ENCODE data around the gene VWA5B1. TPM values are rescaled to one million over a fixed set of nuclear protein-coding genes. Genes with fewer than 3 reads are reported as not detected.
"Not testable (repeated sequence)": the region's sequence is repeated elsewhere in the genome, so short reads cannot be mapped to it uniquely, and the experiment has no call there.

VWA5B1 gene
- total and polyA plus RNA-seq, 5 donors = 0.18 to 0.51 (median 0.19) TPM

DNA sequence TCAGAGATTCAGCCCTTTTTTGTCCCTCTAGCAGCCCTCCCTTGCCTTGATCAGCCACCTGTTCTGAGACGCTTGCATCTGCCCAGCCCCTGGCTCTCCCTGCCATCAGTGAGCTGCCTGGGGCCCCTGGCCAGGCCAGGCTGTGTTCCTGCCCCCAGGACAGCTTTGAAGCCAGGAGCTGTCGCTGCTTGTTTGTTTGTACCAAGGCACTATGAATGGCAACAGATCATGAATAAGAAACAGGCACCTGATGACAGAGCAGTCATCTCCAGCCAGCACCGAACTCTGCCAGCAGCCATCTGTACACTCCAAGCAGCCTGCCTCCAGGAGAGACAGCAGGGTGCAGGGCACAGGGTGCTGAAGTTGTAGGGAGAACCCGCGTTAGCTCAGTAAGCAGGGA, 8.1 kb upstream of the VWA5B1 start:
- no peaks in the 10 kb centered on the region for H3K9me3 ChIP-seq (ENCODE audit: control insufficient read depth, low read length)
- 47% methylated on average over 5 of the region's 5 CpGs for WGBS
- no peak overlapping the region for H3K4me3 ChIP-seq (ENCODE audit: low read length)
- DNase-seq (peak in 2 of 3 donors; percentile 16 to 63), ATAC-seq (peak; percentile 76 to 82)
- intact Hi-C loops (cut with DNase I) = no loop called here
- H3K4me1 ChIP-seq (ENCODE audit: control insufficient read depth, insufficient read depth, low read length) = peaks cover 2% of the 10 kb centered on the region
- no peaks in the 10 kb centered on the region for H3K27me3 ChIP-seq (ENCODE audit: control insufficient read depth, insufficient read depth)
- no peak overlapping the region for H3K27ac ChIP-seq (ENCODE audit: low read length)

GRCh38 chr1:20284046-20284445, 6.6 kb upstream of the VWA5B1 start:
- intact Hi-C loops (cut with DNase I) = no loop called here
- no peak overlapping the region for H3K27ac ChIP-seq (ENCODE audit: low read length)
- H3K4me1 ChIP-seq (ENCODE audit: control insufficient read depth, insufficient read depth, low read length) = peaks cover 2% of the 10 kb centered on the region
- ATAC-seq = no peak
- DNase-seq = no peak
- 56% methylated on average over 2 of the region's 2 CpGs for WGBS
- H3K9me3 ChIP-seq (ENCODE audit: control insufficient read depth, low read length) = no peaks in the 10 kb centered on the region
- no peak overlapping the region for H3K4me3 ChIP-seq (ENCODE audit: low read length)
- H3K27me3 ChIP-seq (ENCODE audit: control insufficient read depth, insufficient read depth) = no peaks in the 10 kb centered on the region

- Histone ChIP-seq H3K27ac (ENCODE audit: low read length) (no peak overlapping the region), H3K4me1 (ENCODE audit: control insufficient read depth, insufficient read depth, low read length) (peaks cover 2% of the 10 kb centered on the region), H3K4me3 (ENCODE audit: low read length) (no peak overlapping the region), H3K9me3 (ENCODE audit: control insufficient read depth, low read length) (no peaks in the 10 kb centered on the region), H3K27me3 (ENCODE audit: control insufficient read depth, insufficient read depth) (no peaks in the 10 kb centered on the region)
- ATAC-seq (no peak), DNase-seq (no peak)
- intact Hi-C loops (cut with DNase I) = no loop called here
- 84% methylated on average over 3 of the region's 3 CpGs for WGBS
These were observed 6.0 kb upstream of the VWA5B1 start for GRCh38 chr1:20284625-20285024.

- no peak overlapping the region for H3K27ac ChIP-seq (ENCODE audit: low read length)
- no peaks in the 10 kb centered on the region for H3K27me3 ChIP-seq (ENCODE audit: control insufficient read depth, insufficient read depth)
- DNase-seq (no peak), ATAC-seq (no peak)
- intact Hi-C loops (cut with DNase I) = no loop called here
- peaks cover 2% of the 10 kb centered on the region for H3K4me1 ChIP-seq (ENCODE audit: control insufficient read depth, insufficient read depth, low read length)
- H3K4me3 ChIP-seq (ENCODE audit: low read length) = no peak overlapping the region
- WGBS = 71% methylated on average over 3 of the region's 3 CpGs
- no peaks in the 10 kb centered on the region for H3K9me3 ChIP-seq (ENCODE audit: control insufficient read depth, low read length)
These were observed 5.2 kb upstream of the VWA5B1 start for GRCh38 chr1:20285510-20285909.

GRCh38 chr1:20287696-20288095, 3.0 kb upstream of the VWA5B1 start:
- DNase-seq; intact Hi-C loops (cut with DNase I); H3K27ac ChIP-seq (ENCODE audit: low read length); ATAC-seq; H3K9me3 ChIP-seq (ENCODE audit: control insufficient read depth, low read length); H3K27me3 ChIP-seq (ENCODE audit: control insufficient read depth, insufficient read depth); H3K4me3 ChIP-seq (ENCODE audit: low read length); H3K4me1 ChIP-seq (ENCODE audit: control insufficient read depth, insufficient read depth, low read length): not testable (repeated sequence)
- WGBS = 80% methylated on average over 3 of the region's 3 CpGs

DNA sequence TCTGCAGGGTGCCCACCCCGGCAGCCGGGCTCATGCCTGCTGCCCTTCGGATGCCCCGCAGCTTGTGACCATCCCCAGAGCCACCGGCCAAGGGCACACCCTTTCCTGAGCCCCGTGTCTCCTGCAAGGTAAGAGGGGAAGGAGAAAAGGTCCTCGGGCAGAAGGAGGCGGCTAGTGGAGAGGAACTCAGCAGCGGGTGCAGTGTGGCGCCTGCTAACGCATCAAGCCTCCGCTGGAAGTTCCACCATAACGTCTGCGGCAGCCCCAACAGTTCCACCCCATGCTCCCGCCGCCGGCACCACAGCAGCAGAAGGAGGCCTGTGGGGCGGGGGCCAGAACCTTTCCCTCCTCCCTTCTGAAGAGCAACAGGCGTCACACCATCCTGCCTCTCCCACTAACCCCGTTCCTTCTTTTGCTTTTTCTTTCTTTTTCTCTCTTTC, 990 bp downstream of the VWA5B1 start:
- H3K27ac ChIP-seq (ENCODE audit: low read length) = no peak overlapping the region
- no peak for DNase-seq
- no peaks in the 10 kb centered on the region for H3K9me3 ChIP-seq (ENCODE audit: control insufficient read depth, low read length)
- WGBS = 6% methylated on average over 20 of the region's 20 CpGs
- no peak for ATAC-seq
- no peaks in the 10 kb centered on the region for H3K4me1 ChIP-seq (ENCODE audit: control insufficient read depth, insufficient read depth, low read length)
- H3K4me3 ChIP-seq (ENCODE audit: low read length) = no peak overlapping the region
- no peaks in the 10 kb centered on the region for H3K27me3 ChIP-seq (ENCODE audit: control insufficient read depth, insufficient read depth)
- intact Hi-C loops (cut with DNase I) = no loop called here

- 77% methylated on average over 3 of the region's 3 CpGs for WGBS
These were observed 8.0 kb downstream of the VWA5B1 start for GRCh38 chr1:20298626-20299025.

DNA sequence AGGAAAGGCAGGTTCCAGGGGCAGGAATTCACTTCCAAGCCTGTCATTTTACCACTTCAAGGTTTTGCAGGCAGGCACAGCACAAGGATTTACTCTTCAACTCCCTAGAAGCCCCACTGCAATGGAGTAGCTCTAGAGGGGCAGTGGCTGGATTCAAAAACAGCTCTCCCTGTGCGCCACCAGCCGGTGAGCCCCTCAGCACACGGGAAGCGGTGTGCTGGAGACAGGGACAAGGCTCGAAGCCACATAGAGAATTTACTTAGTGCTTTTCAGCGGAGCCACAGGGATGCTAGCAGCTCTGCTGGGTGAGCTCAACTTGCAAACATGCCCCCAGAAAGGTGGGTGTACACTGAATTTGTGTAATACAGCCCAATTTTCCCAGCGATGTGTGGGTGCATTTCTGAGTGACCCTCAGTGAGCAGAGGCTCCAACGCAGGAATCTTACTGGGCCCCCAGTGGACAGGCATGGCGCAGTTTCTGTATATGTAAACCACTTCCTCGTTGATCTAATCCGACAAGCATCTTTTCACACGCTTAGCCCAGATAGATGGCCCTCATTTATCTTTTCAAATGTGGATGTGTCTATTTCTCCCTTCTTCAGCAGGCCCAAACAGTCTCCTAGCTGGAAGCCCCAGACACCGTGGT, 10.9 kb downstream of the VWA5B1 start:
- H3K27me3 ChIP-seq (ENCODE audit: control insufficient read depth, insufficient read depth) = no peaks in the 10 kb centered on the region
- no peak for DNase-seq
- peak overlapping the region; percentile 43 for H3K27ac ChIP-seq (ENCODE audit: low read length)
- no peak for ATAC-seq
- intact Hi-C loops (cut with DNase I) = no loop called here
- peaks cover 2% of the 10 kb centered on the region for H3K4me1 ChIP-seq (ENCODE audit: control insufficient read depth, insufficient read depth, low read length)
- H3K4me3 ChIP-seq (ENCODE audit: low read length) = no peak overlapping the region
- 60% methylated on average over 13 of the region's 13 CpGs for WGBS
- H3K9me3 ChIP-seq (ENCODE audit: control insufficient read depth, low read length) = no peaks in the 10 kb centered on the region

More at GRCh38 chr1:20298626-20299025, 8.0 kb downstream of the VWA5B1 start:
- ATAC-seq (no peak), DNase-seq (no peak)
- Histone ChIP-seq H3K9me3 (ENCODE audit: control insufficient read depth, low read length) (no peaks in the 10 kb centered on the region), H3K27me3 (ENCODE audit: control insufficient read depth, insufficient read depth) (no peaks in the 10 kb centered on the region), H3K4me1 (ENCODE audit: control insufficient read depth, insufficient read depth, low read length) (peaks cover 2% of the 10 kb centered on the region), H3K27ac (ENCODE audit: low read length) (no peak overlapping the region), H3K4me3 (ENCODE audit: low read length) (no peak overlapping the region)
- intact Hi-C loops (cut with DNase I) = no loop called here

GRCh38 chr1:20302108-20302471, 11.4 kb downstream of the VWA5B1 start:
- intact Hi-C loops (cut with DNase I) = no loop called here
- H3K9me3 ChIP-seq (ENCODE audit: control insufficient read depth, low read length) = no peaks in the 10 kb centered on the region
- ATAC-seq (peak; percentile 79 to 87), DNase-seq (peak; percentile 56 to 84 (median 81))
- H3K27me3 ChIP-seq (ENCODE audit: control insufficient read depth, insufficient read depth) = no peaks in the 10 kb centered on the region
- 35% methylated on average over 2 of the region's 2 CpGs for WGBS
- peaks cover 2% of the 10 kb centered on the region for H3K4me1 ChIP-seq (ENCODE audit: control insufficient read depth, insufficient read depth, low read length)
- H3K4me3 ChIP-seq (ENCODE audit: low read length) = no peak overlapping the region
- no peak overlapping the region for H3K27ac ChIP-seq (ENCODE audit: low read length)

- intact Hi-C loops (cut with DNase I) = no loop called here
- peak in 1 of 3 donors; percentile 12 for DNase-seq
- Histone ChIP-seq H3K27ac (ENCODE audit: low read length) (no peak overlapping the region), H3K4me1 (ENCODE audit: control insufficient read depth, insufficient read depth, low read length) (peaks cover 6% of the 10 kb centered on the region), H3K4me3 (ENCODE audit: low read length) (no peak overlapping the region), H3K27me3 (ENCODE audit: control insufficient read depth, insufficient read depth) (no peaks in the 10 kb centered on the region), H3K9me3 (ENCODE audit: control insufficient read depth, low read length) (no peaks in the 10 kb centered on the region)
- no peak for ATAC-seq
- 77% methylated on average over 7 of the region's 7 CpGs for WGBS
These were observed 16.4 kb downstream of the VWA5B1 start for GRCh38 chr1:20307026-20307425.

DNA sequence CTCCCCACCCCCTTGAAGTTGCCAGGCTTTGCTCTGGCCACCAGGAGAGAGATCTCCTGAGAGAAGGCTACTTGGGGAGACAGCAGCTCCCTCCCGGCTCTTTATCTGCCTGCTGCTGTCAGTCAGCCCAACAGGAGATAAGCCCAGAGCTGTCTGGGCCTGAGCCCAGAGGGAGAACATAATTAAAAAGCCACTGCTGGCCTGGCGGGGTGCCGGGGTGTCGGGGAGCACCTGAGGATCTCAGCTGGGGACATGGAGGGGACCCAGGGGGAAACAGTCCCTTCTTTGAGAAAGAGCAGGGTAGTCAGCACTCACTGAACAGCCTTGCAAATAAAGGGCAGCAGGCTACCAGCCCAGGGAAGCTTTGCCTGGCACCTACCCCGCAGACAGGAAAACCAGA, 17.9 kb downstream of the VWA5B1 start:
- 26% methylated on average over 5 of the region's 5 CpGs for WGBS
- Histone ChIP-seq H3K4me3 (ENCODE audit: low read length) (no peak overlapping the region), H3K27ac (ENCODE audit: low read length) (peak overlapping the region; percentile 46), H3K9me3 (ENCODE audit: control insufficient read depth, low read length) (no peaks in the 10 kb centered on the region), H3K27me3 (ENCODE audit: control insufficient read depth, insufficient read depth) (no peaks in the 10 kb centered on the region), H3K4me1 (ENCODE audit: control insufficient read depth, insufficient read depth, low read length) (peaks cover 3% of the 10 kb centered on the region)
- DNase-seq (peak; percentile 53 to 87 (median 85)), ATAC-seq (peak; percentile 80 to 84)
- intact Hi-C loops (cut with DNase I) = no loop called here

DNA sequence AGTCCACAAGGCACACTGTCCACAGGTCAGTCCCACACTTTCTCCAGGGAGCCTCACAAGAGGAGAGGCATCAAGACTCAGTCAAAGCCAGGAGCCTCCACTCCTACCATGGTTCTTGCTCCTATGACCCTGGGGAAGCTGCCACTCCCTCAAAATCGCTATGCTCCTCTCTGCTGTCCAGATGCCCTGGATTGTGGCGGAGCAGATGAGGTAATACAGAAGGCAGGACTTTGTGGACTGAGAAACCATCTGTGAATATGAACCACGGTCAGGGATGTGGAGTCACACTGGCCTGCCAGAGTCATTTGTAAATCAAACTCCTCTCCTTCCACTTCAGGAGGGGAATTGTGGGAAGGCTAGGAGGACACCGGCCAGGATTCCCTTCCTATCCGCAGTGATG, 20.6 kb downstream of the VWA5B1 start:
- Histone ChIP-seq H3K27ac (ENCODE audit: low read length) (no peak overlapping the region), H3K4me3 (ENCODE audit: low read length) (no peak overlapping the region), H3K4me1 (ENCODE audit: control insufficient read depth, insufficient read depth, low read length) (peaks cover 3% of the 10 kb centered on the region), H3K9me3 (ENCODE audit: control insufficient read depth, low read length) (no peaks in the 10 kb centered on the region), H3K27me3 (ENCODE audit: control insufficient read depth, insufficient read depth) (no peaks in the 10 kb centered on the region)
- 82% methylated on average over 5 of the region's 5 CpGs for WGBS
- ATAC-seq (no peak), DNase-seq (no peak)
- intact Hi-C loops (cut with DNase I) = no loop called here

Measured in right cardiac atrium (tissue), 5 donors.